ENCODE measurements around the gene SDC1.

Gene SDC1

DNA sequence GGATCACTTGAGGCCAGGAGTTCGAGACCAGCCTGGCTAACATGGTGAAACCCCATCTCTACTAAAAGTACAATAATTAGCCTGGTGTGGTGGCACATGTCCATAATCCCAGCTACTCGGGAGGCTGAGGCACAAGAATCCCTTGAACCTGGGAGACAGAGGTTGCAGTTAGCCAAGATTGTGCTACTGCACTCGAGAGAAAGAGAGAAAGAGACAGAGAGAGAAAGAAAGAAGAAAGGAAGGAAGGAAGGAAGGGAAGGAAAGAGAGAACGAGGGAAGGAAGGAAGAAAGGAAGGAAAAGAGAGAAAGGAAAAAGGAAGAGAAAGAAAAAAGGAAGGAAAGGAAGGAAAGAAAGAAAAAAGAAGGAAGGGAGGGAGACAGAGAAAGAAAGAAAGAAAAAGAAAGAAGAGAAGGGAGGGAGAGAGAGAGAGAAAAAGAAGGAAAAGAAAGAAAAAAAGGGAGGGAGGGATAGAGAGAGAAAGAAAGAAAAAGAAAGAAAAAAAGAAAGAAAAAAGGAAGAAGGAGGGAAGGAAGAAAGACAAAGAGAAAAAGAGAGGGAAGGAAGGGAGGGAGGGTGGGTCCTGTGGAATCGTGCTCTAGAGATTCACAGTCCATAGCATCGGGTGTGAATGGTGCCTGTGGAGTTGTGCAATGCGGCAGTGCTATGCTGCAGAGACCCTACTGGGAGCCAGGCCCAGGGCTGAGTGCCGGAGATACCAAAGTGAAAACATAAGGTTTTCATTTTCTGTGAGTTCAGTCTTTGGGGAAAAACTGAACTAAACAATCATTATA is 4.6 kb upstream of the SDC1 start:
- DNase-seq (ENCODE audit: low read depth, low spot score), result no peak

DNA sequence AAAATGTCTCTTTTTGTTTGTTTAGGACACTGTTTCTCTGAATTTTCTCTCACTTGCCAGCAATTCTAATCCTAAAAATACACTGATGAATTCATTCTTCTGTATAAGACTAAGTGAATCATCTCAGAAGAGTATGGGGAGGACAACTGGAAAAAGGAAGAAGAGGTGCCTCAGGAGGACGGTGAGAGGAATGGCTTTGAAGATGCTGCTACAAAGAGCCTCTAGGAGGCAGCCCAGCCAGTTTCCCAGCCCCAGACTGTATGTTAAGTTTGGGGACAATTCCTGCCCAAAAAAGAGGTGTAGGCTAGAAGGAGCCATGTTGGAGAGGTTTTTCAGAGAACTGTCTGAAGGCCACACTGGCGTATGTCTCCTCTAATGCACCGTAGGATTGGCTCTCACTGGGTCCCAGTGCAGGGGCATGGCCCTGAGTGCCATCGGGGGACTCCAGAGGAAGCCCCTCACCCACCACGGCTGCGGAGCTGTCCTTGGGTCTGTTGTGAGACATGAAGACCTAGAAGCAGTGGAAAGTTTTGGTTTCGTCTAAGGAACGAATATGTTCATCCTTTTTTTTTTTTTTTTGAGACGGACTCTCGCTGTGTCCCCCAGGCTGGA is 3.1 kb upstream of the SDC1 start:
- no peak for DNase-seq (ENCODE audit: low read depth, low spot score)

DNA sequence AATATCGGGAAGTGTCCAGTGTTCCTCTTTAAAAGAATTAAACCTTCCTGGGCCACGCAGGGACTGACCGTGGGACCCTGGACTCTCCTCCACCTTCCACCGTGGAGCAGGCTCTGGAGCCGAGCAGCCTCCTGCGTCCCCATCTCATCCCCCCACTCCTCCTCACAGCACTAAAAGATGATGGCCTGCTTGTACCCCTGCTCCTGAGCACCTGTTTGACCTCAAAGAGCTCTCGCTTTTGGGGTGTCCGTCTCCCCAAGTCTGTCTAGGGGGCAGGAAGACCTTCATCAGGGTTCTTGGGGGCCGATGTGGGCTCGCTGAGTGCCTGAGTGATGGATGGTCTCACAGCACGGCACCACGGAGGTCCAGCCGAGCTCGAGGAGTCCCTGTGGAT is 1.2 kb upstream of the SDC1 start:
- DNase-seq (ENCODE audit: low read depth, low spot score), result no peak

DNA sequence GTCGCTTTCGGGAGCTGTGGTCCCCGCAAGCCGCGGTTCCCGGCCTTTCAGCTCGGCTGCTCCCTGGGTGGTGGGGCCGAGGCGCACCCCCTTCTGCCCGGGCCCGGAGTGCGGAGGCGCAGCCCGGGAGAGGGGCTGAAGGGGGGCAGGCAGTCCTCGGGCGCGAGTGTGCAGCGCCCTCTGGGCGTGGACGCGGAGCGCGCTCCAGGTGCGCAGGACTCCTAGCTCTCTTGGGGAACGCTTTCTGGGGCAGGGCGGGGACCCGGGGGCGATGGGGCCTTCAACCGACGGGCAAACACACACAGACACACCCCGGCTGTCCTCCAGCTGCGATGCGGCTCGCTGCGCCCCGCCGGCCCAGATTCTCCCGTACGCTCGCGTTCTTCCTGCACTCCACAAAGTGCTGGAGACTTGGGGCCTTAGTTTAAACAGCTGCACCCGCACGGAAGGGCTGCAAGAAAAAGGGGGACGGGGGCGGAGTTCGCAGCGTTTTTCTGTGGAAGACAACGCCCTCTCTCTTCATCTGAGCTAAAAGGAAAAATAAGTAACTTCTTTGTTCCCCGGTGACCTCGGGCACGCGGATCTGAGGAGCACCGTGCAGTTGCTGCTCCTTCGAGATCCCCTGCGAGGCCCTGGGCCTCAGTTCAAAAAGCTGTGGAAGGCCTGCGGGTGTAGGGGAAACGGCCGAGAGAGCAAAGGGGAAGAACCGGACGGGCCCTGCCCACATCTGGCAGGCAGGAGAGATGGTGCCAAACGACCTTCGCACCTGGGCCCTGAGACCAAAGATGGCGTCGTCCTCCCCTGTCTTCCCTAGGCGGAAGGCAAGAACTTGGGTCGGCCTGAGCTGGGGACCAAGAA is 593 bp upstream of the SDC1 start:
- no peak for DNase-seq (ENCODE audit: low read depth, low spot score)

DNA sequence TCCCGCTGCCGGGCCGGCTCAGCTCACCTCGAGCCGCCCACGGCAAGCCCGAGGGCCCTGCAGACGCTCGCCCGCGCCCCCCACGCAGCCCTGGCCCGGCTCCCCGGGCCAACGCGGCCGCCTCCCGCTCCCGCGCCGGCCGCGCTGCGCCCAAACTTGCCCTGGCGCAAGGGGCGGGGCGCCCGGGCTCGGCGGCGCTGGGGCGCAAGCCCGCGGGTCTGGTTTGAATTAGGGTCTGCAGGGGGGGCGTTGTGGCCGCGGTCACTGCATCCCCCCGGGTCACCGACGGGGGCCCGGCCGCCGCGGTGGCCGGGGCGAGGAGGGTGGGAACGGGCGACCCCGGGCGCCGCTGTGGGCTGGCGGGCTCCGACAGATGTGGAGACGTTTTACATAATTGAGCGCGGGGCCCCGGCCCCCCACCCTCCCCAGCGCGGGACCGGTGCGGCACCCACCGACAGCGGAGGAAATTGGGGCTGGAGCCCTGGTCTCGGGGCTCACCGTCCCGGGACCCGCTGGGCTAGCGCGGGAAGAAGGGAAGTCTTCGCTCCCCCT is 690 bp downstream of the SDC1 start:
- DNase-seq (ENCODE audit: low read depth, low spot score), result no peak

DNA sequence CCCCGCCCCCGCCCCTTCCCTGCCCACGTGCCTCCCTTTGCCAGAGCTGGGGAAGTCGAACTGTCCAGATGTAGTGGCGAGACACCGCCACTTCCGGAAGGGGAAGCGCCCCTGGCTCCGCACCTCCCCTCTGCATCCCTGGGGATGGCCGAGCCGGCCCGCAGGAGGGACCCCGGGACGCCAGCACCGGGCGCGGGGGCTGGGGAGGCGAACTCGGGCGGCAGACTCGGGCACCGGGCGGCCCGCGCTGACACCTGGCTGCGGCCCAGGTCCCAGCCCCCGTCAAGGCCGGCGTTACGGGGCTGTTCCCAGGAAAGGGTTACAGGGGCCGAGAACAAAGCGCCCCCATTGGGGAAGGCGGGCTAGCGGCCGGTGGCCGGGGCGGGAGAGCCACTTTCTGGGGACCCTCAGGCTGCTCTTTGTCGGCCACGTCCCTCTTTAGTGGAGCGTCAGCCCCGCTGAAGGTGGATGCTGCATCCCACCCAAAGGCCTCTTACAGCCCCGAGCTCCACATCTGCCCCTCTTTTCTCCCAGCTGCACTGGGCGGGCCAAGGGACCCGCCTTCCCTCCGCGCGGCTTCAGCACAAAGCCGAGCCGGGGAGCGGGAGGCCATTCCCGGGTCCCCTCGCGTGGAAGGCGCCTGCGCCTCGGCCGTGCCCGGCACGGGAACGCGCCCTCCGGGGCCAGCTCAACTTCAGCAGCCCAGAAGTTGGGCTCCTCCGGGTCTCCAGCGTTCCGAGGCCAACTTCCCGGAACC is 1.3 kb downstream of the SDC1 start:
- no peak for DNase-seq (ENCODE audit: low read depth, low spot score)

DNA sequence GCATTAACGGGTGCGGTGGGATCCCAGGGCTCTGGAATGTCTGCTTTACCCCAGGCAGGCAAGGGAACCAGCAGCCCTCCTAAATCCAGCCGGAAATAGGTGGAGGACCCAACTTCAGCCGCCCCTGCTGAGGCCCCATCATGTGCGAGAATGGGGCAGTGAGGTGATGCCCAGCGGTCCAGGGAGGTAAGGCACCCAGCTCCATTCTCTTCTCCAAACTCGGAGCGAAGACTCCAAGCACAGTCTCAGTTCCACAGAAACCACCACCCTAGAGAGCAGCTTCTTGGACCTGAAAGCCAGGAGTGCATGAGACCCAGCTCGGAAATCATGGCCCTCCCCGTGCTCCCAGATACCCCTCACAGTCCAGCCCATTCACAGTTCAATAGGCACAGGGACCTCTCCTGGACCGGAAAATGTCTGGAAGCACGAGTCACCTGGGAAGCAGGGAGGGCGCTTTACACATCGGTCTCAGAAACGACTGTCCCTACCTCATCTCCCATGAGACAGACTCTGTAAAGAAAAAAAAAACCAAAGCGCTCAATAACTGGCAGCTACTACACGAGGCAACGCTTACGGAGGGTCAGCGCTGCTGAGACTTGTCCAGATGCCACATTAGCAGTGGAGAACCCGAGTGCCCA is 2.0 kb downstream of the SDC1 start:
- DNase-seq (ENCODE audit: low read depth, low spot score), result no peak

DNA sequence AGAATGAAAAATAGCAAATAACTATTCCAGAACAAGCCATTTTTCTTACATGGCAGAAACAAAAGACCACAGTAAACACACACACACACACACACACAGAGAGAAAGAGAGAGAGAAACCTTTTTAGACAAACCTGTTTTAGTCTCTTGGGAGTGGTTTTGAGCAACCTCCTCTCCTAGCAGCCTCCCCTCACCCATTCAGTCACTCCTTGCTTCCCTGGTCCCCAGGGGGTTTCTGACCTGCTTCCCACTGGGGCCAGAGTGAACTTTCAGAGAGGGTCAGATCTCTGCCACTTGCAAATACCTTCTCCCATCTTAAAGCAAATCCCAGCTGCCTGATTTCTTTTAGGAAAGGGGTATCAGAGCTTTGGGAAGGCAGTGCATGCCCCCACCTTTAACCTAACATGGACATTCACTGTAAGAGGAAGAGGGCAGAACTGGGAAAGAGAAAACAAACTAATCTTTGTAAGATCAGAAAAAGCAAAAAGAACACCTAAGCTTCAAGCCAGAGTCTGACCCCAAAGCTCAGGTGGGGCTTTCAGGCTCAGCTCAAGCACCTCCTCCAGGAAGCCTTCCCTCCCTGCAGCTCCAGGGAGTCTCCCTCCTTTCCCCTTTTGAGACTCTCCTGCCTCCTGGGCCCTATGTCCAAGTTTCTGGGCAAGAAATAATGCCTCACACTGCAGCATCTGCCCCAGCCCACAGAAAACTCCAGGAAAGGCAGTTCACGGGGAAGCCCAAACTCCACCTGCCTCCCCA is 2.7 kb downstream of the SDC1 start:
- DNase-seq (ENCODE audit: low read depth, low spot score), result no peak

DNA sequence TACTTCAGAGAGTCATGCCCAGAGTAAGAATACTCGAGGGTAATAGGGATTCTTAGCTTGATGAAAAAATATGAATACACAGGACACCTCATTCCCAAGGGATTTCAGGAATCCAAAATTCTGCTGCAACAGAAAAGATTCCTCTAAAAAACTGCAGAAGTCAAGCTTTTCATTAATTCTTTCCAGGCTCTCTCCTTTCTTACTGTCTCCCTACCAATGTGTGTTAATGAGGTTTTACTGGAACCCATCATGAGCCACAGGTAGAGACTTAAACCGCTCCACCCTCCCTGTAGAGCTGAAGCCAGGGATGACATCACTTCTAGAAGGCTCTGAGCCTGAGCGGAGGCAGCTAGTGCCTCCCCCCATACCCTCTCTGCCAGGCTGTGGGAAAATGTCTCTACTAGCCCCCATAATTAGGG is 3.4 kb downstream of the SDC1 start:
- DNase-seq (ENCODE audit: low read depth, low spot score), result no peak

DNA sequence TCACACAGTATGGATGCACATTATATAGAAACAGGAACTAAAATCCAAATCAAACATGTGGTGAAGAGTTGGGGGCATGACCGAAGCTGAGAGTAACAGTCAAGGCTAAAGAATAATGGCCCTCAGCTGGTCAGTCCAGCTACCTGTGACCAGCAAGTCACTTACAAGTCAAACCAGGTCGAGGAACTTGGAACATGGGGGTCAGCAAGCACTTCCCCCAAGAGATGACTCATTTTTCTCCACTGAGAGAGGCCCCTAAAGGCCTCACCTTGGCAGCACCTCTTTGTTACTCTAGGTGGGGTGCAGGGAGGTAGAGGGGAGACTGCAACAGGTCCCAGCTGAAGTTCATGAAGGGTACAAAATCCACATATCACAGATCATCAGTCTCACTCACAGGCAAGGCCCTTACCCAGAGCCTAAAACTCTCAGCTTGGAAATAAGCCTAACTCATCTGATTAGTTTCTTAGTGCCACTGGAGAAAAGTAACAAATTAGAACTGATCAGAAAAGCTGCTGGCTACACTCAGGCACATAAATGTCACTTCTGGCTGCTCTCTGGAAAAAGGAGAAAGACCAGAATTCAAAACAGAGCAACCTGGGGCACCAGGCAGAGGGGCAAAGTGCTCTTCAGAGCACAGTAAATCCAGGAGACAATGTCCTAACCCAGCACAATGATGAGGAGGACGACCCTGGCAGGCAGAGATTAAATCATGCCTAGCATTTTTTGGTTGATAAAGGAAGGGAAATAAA is 4.0 kb downstream of the SDC1 start:
- DNase-seq (ENCODE audit: low read depth, low spot score), result no peak

DNA sequence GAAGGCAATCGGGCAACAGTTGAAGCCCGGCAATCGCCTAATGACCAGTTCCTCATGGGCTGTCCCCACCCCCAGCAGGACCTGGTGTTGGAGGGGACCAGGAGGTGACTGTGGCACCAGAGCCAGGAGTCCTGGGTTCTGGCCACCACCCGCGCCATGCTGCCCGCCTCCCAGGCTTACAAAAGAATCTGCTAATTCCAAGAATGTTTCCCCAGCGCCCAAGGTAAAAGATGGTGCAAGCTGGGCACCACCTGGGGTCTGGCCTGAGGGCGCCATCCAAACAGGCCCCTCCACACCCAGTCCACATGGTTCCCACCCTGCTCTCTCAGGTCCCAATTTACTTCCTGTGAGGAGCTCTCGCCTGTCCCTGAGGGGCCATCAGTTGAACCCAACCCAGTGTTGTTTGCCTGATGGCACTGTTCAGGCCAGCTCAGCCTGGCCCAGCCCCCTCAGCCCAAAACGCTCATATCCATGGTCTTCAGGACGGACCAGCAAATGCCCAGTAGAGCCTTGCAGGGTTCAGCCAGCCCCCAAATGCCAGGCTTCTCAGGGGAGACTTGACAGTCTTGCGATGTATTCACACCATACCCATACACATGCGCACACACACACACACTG is 5.1 kb downstream of the SDC1 start:
- DNase-seq (ENCODE audit: low read depth, low spot score), result no peak

DNA sequence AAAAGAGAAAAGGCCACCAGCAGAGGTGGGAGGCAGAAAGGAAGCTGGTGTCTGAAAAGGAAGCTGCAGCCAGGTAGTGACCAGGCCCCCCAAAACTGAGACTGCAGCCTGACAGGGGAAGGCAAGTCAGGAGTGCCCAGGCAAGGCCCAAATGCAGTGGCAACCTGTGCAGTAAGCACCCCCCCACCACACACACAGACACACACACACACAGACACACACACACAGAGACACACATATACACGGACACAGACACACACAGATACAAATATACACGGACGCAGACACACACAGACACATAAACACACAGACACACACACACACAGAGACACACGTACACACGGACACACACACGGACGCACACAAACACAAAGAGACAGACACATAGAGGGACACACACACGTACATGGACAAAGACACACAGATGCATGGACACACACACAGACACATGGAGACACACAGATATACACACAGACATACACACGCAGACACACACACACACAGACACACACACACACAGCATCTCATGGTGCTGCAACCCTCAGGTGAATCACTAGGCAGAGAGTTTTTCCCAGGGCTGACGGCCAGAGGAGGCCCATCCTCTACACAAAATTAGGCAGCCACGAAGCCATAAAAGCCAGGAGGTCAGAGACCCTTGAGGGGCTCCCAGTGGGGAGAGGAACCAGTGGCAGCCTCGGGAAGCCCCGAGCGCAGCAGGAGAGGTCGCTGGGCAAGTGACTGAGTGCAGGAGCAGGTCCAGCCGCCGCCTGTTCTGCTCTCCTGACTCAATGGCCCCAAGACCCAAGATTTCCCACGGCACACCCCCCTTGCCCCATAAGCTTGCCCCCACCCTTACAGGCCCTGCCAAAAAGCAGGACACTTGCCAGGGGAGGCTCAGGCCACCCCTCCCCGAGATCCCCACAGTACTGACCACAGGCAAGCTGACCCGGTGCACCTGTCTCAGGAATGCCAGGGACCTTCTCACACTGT is 6.3 kb downstream of the SDC1 start:
- DNase-seq (ENCODE audit: low read depth, low spot score), result no peak

DNA sequence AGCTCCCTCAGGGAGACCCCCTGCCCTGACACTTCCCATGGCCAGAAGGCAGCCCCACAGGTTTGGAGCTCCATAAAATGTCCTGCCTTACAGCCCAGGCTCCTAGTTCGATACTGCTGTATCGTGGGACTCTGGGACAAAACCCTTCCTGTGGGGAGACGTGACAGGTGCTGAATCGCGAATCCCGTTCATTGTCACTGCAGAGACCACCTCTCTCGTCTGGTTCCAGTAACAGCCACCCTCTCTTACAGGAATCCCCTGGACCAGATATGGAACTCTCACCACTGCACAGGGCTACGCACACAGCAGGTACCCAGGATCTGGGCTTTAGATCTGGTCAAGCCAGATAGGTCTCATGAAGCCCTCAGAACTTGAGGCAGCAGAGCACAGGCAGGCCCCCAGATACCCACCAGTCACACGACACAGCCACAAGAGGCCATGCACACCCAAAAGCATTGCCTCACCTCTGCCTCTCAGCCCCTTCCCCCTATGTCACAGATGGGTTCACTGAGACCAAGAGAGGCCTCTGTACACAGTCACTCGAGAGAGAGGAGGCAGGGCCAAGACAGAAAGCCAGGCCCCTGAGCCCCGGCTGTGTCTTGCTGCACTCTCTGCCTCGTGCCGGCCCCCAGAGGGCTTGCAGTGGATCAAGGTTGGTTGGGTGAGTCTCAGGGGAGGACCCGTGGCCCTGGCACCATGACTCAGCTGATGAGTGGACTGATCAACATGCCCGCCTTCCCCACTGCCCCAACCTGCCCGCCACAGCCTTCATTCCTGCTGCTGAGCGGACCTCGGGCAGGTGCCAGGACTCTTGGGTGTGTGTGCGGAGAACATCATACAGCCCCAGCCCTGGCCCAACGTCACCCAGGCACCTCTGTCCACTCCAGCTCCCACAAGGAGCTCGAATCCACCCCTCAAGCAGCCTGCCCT is 7.6 kb downstream of the SDC1 start:
- DNase-seq (ENCODE audit: low read depth, low spot score), result no peak

DNA sequence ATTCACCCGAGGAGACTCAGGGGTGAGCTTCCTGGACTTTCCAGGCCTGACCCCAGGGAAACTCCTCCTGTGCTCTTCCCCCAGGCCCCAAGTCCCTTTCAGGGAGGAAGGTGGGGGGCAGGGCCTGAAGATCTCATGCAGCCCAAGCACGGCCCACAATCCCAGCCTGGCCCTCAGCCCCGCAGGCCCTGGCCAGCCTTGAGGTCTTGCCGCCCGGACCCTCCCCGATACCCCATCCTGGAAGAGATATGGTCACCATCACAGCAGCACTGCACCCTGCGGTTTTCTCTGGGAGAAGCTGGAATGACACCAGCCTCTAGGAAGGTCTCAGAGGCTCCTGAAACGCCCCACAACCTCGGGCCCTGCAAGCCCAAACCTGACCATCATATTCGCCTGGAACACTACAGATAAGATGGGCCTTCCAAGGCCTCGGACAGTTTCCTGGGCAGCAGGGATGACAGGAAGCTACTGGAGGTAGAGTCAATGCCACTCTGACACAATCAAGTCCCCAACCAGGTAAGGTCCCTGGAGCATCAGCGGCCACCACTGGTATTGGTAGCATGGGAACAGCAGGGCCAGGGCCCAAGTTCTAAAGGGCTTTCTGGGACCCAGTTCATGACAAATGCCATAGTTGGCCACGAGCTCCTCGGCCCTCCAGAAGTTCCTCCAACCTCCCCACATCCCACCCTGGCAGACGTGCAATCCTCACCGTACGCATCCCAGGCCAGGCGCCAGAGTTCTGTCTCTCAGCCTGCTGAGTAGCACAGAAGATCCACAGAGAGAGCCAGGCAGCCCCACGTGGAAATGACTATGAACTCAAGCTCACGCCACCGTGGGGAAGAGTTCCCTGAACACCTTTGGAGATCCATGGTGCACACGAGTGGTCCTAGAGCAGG is 8.6 kb downstream of the SDC1 start:
- DNase-seq (ENCODE audit: low read depth, low spot score), result no peak

DNA sequence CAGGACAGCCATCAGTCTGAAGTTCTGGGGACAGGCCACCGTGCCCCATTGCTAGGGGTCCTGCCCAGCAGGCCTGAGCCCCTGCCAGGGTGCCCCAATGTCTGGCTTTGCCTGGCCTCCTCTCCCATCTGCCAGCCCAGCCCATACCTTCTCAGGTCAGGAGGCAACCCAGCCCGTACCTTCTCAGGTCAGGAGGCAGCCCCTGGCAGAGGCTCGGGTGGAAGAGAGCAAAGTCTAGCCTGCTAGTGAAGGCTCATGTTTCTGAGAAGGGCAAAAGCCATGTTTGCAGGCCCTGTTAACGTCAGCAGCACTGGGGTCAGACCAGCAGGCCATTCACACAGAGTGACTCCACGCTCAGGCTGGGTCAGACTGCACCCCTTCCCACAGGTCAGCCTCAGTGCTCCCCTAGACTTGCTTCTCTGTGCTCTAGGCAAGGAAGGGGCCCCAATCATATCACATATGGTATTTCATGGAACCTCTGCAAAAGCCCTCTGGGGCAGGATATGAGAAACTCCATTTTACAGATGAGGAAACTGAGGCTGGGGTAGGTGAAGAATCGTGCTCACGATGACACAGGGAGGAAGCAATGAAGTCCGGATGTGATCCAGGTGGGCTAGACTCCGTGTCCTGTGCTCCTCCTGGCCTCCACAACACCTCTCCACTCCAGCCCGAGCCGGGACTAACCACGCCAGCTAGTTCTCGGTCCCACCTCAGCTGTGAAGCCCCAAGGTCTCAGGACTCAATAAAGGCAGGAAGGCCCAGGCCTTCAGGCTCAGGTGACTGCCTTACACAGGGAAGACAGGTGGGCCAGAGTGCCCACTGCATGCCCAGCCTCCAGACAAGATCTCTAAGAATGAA is 9.5 kb downstream of the SDC1 start:
- no peak for DNase-seq (ENCODE audit: low read depth, low spot score)
